H9 (cell line): ENCODE measurements around the gene JAKMIP1. TPM values are rescaled to one million over a fixed set of nuclear protein-coding genes. Genes with fewer than 3 reads are reported as not detected.

ENCODE experiments used
- DNase-seq: peaks from one replicate; pipeline ENCODE4 v3.0.0-alpha.2; 2017
- H2AFZ ChIP-seq: one replicate; pipeline ENCODE4 v1.6.1; 2013; ENCODE audit warnings: mild to moderate bottlenecking, low read length, control low read depth, moderate library complexity
- H2AK5ac ChIP-seq: 2 replicates; pipeline ENCODE4 v1.6.1; 2013; ENCODE audit warnings: low read length, control low read depth, mixed read lengths; ENCODE audit not compliant: insufficient read length
- H2BK120ac ChIP-seq: one replicate; pipeline ENCODE4 v1.6.1; 2013; ENCODE audit warnings: low read depth, mild to moderate bottlenecking, low read length, control low read depth, inconsistent platforms; ENCODE audit not compliant: poor library complexity, severe bottlenecking
- H2BK12ac ChIP-seq: 2 replicates; pipeline ENCODE4 v1.6.1; 2013; ENCODE audit warnings: low read length, control low read depth, mixed read lengths, low read depth; ENCODE audit not compliant: insufficient read length
- H2BK15ac ChIP-seq: 2 replicates; pipeline ENCODE4 v1.6.1; 2013; ENCODE audit warnings: low read depth, low read length, control low read depth
- H2BK20ac ChIP-seq: one replicate; pipeline ENCODE4 v1.6.1; 2013; ENCODE audit warnings: low read depth, mild to moderate bottlenecking, low read length, control low read depth, inconsistent platforms; ENCODE audit not compliant: poor library complexity, severe bottlenecking
- H2BK5ac ChIP-seq: 2 replicates; pipeline ENCODE4 v1.6.1; 2013; ENCODE audit warnings: low read length, control low read depth, mixed read lengths; ENCODE audit not compliant: insufficient read length
- H3K14ac ChIP-seq: 2 replicates; pipeline ENCODE4 v1.6.1; 2013; ENCODE audit warnings: low read length, control low read depth; ENCODE audit not compliant: insufficient read depth
- H3K18ac ChIP-seq: 2 replicates; pipeline ENCODE4 v1.6.1; 2013; ENCODE audit warnings: low read depth, mild to moderate bottlenecking, mixed read lengths, low read length, control low read depth; ENCODE audit not compliant: insufficient read length
- H3K23ac ChIP-seq: 2 replicates; pipeline ENCODE4 v1.6.1; 2013; ENCODE audit warnings: low read length, control low read depth, mixed read lengths, low read depth; ENCODE audit not compliant: insufficient read length
- H3K23me2 ChIP-seq: 2 replicates; pipeline ENCODE4 v1.6.1; 2013; ENCODE audit warnings: low read depth, mild to moderate bottlenecking, mixed read lengths, low read length, control low read depth; ENCODE audit not compliant: insufficient read length, poor library complexity, severe bottlenecking
- H3K27ac ChIP-seq: 2 replicates; pipeline ENCODE4 v1.5.1; 2013; ENCODE audit warnings: low read length, control low read depth, mixed read lengths, low read depth; ENCODE audit not compliant: insufficient read length
- H3K27me3 ChIP-seq: 2 replicates; pipeline ENCODE4 v1.6.1; 2013; ENCODE audit warnings: low read length, control low read depth, inconsistent platforms; ENCODE audit not compliant: insufficient read depth
- H3K4ac ChIP-seq: 2 replicates; pipeline ENCODE4 v1.6.1; 2013; ENCODE audit warnings: low read depth, mild to moderate bottlenecking, control low read depth, inconsistent platforms, low read length, moderate library complexity
- H3K4me1 ChIP-seq: 2 replicates; pipeline ENCODE4 v1.6.1; 2013; ENCODE audit warnings: low read length, control low read depth, inconsistent platforms; ENCODE audit not compliant: insufficient read depth
- H3K4me2 ChIP-seq: 2 replicates; pipeline ENCODE4 v1.6.1; 2013; ENCODE audit warnings: low read length, control low read depth, mixed read lengths; ENCODE audit not compliant: insufficient read length, insufficient read depth
- H3K56ac ChIP-seq: 2 replicates; pipeline ENCODE4 v1.6.1; 2013; ENCODE audit warnings: low read depth, mild to moderate bottlenecking, mixed read lengths, low read length, control low read depth; ENCODE audit not compliant: insufficient read length
- H3K79me1 ChIP-seq: 2 replicates; pipeline ENCODE4 v1.6.1; 2013; ENCODE audit warnings: low read depth, mild to moderate bottlenecking, moderate library complexity, low read length, control low read depth, inconsistent platforms; ENCODE audit not compliant: insufficient read depth, poor library complexity, severe bottlenecking
- H3K79me2 ChIP-seq: 2 replicates; pipeline ENCODE4 v1.6.1; 2013; ENCODE audit warnings: low read length, control low read depth, inconsistent platforms; ENCODE audit not compliant: insufficient read depth
- H3K9ac ChIP-seq: 2 replicates; pipeline ENCODE4 v1.6.1; 2013; ENCODE audit warnings: low read length, control low read depth, mixed read lengths; ENCODE audit not compliant: insufficient read length; ENCODE audit errors: extremely low read depth
- H3K9me3 ChIP-seq: one replicate; pipeline ENCODE4 v1.6.1; 2013; ENCODE audit warnings: low read depth, low read length, inconsistent platforms; ENCODE audit not compliant: control insufficient read depth
- H3T11ph ChIP-seq: one replicate; pipeline ENCODE4 v1.6.1; 2013; ENCODE audit warnings: mild to moderate bottlenecking, low read length, control low read depth, inconsistent platforms
- H4K20me1 ChIP-seq: one replicate; pipeline ENCODE4 v1.6.1; 2013; ENCODE audit not compliant: control insufficient read depth, insufficient read length, insufficient read depth
- H4K5ac ChIP-seq: 2 replicates; pipeline ENCODE4 v1.6.1; 2013; ENCODE audit warnings: low read depth, mild to moderate bottlenecking, mixed read lengths, low read length, control low read depth; ENCODE audit not compliant: insufficient read length
- H4K8ac ChIP-seq: replicated peaks from 2 replicates; pipeline ENCODE4 v1.6.1; 2013; ENCODE audit warnings: low read length, control low read depth, mixed read lengths, low read depth; ENCODE audit not compliant: insufficient read length
- H4K91ac ChIP-seq: 2 replicates; pipeline ENCODE4 v1.6.1; 2013; ENCODE audit warnings: low read depth, mild to moderate bottlenecking, moderate library complexity, mixed read lengths, low read length, control low read depth; ENCODE audit not compliant: insufficient read length
- H3K27ac Mint-ChIP-seq, 3 experiments: 2 replicates in 2 of 3; 3 replicates in 1 of 3; pipeline ENCODE4 v1.8.0; 2020 to 2021; ENCODE audit warnings: mixed read lengths in 3 of 3, mild to moderate bottlenecking in 1 of 3, moderate library complexity in 1 of 3
- H3K27me3 Mint-ChIP-seq: 2 replicates; pipeline ENCODE4 v1.8.0; 2021; ENCODE audit warnings: low read depth, mild to moderate bottlenecking, moderate library complexity, mixed read lengths
- H3K36me3 Mint-ChIP-seq, 3 experiments: 2 replicates in 2 of 3; 3 replicates in 1 of 3; pipeline ENCODE4 v1.8.0; 2020 to 2021; ENCODE audit warnings: low read depth in 3 of 3, mixed read lengths in 3 of 3; ENCODE audit not compliant: insufficient read depth in 1 of 3
- H3K4me1 Mint-ChIP-seq, 2 experiments: 2 replicates each; pipeline ENCODE4 v1.8.0; 2020; ENCODE audit warnings: mixed read lengths in 2 of 2
- H3K4me3 Mint-ChIP-seq, 2 experiments: 2 replicates in 1 of 2; 3 replicates in 1 of 2; pipeline ENCODE4 v1.8.0; 2020 to 2021; ENCODE audit warnings: mild to moderate bottlenecking in 2 of 2, mixed read lengths in 2 of 2, moderate library complexity in 1 of 2
- H3K9me3 Mint-ChIP-seq, 2 experiments: 2 replicates in 1 of 2; 3 replicates in 1 of 2; pipeline ENCODE4 v1.8.0; 2020; ENCODE audit warnings: mild to moderate bottlenecking in 2 of 2, mixed read lengths in 2 of 2, moderate library complexity in 1 of 2
- WGBS: extraction: QIAGEN DNeasy Blood & Tissue Kit; methylation state at CpG from one replicate; pipeline ENCODE4 v1.1.7; 2013; ENCODE audit warnings: missing lambda C conversion rate, low lambda C conversion rate, mixed read lengths; ENCODE audit not compliant: insufficient read length; ENCODE audit errors: extremely low coverage; 5-methylcytosine and 5-hydroxymethylcytosine counted together
- total RNA-seq: library from RNA; stranded (reverse); gene quantifications from 2 replicates; pipeline ENCODE4 v1.2.1, GENCODE V29; 2021
- TF ChIP-seq, protein P1 (sequence below): fragments of 200-600 bp; sonication (generic); conservative IDR thresholded peaks from 3 replicates; pipeline ENCODE4 v1.8.0; 2021; ENCODE audit warnings: antibody characterized with exemption, mild to moderate bottlenecking

Gene JAKMIP1
- total RNA-seq, 1 experiment from 2014 or later, result 1.5 TPM

DNA sequence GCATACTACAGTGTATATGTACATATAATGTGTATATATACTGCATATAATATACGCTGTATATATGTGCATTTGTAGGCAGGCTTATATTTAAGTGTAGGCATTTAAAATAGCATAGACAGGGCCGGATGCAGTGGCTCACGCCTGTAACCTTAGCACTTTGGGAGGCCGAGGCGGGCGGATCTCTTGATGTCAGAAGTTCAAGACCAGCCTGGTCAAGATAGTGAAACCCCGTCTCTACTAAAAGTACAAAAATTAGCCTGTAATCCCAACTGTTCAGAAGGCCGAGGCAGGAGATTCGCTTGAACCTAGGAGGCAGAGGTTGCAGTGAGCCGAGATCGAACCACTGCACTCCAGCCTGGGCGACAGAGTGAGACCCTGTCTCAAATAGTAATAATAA is 78.4 kb downstream of the JAKMIP1 start:
- no peaks in the 10 kb centered on the region for H3K9me3 ChIP-seq
- TF ChIP-seq, protein P1, sequence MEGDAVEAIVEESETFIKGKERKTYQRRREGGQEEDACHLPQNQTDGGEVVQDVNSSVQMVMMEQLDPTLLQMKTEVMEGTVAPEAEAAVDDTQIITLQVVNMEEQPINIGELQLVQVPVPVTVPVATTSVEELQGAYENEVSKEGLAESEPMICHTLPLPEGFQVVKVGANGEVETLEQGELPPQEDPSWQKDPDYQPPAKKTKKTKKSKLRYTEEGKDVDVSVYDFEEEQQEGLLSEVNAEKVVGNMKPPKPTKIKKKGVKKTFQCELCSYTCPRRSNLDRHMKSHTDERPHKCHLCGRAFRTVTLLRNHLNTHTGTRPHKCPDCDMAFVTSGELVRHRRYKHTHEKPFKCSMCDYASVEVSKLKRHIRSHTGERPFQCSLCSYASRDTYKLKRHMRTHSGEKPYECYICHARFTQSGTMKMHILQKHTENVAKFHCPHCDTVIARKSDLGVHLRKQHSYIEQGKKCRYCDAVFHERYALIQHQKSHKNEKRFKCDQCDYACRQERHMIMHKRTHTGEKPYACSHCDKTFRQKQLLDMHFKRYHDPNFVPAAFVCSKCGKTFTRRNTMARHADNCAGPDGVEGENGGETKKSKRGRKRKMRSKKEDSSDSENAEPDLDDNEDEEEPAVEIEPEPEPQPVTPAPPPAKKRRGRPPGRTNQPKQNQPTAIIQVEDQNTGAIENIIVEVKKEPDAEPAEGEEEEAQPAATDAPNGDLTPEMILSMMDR, result no peak
- H4K91ac ChIP-seq, result no peak overlapping the region
- no peak overlapping the region for H3K56ac ChIP-seq
- no peaks in the 10 kb centered on the region for H3K23me2 ChIP-seq
- no peak overlapping the region for H2BK20ac ChIP-seq
- peaks cover 15% of the 10 kb centered on the region for H3K27me3 Mint-ChIP-seq
- no CpG with 5 or more reads among the region's 12 CpGs for WGBS
- no peak overlapping the region for H2BK15ac ChIP-seq
- no peaks in the 10 kb centered on the region for H3K36me3 Mint-ChIP-seq
- no peaks in the 10 kb centered on the region for H3K79me1 ChIP-seq
- no peak overlapping the region for H3K27ac ChIP-seq
- H4K5ac ChIP-seq, result no peak overlapping the region
- H2BK12ac ChIP-seq, result no peak overlapping the region
- H3K4me1 ChIP-seq, result peaks cover 3% of the 10 kb centered on the region; the same call in 1 of the 2 replicates
- H3K4me3 Mint-ChIP-seq, result no peak overlapping the region
- no peak overlapping the region for H3K18ac ChIP-seq
- H3K27ac Mint-ChIP-seq, result no peak overlapping the region
- no peak overlapping the region for H3K4me2 ChIP-seq
- H3K4ac ChIP-seq, result no peak overlapping the region
- no peaks in the 10 kb centered on the region for H3K9me3 Mint-ChIP-seq
- no peak overlapping the region for H3K23ac ChIP-seq
- H4K20me1 ChIP-seq, result no peaks in the 10 kb centered on the region
- no peak overlapping the region for H2BK120ac ChIP-seq
- H2BK5ac ChIP-seq, result no peak overlapping the region
- peaks cover 25 to 26% of the 10 kb centered on the region in 2 experiments for H3K4me1 Mint-ChIP-seq
- no peak overlapping the region for H2AFZ ChIP-seq
- no peak overlapping the region for H4K8ac ChIP-seq
- no peak overlapping the region for H3K9ac ChIP-seq
- no peak overlapping the region for H2AK5ac ChIP-seq
- no peak overlapping the region for H3T11ph ChIP-seq
- H3K27me3 ChIP-seq, result no peaks in the 10 kb centered on the region
- H3K14ac ChIP-seq, result no peak overlapping the region
- DNase-seq, result no peak
- H3K79me2 ChIP-seq, result no peaks in the 10 kb centered on the region
